Activated CD8-positive, alpha-beta T cell treated with anti-CD3 and anti-CD28 coated beads for 36 hours (primary cell): ENCODE results near the gene LMF2. TPM values are rescaled to one million over a fixed set of nuclear protein-coding genes. Genes with fewer than 3 reads are reported as not detected.
"Not testable (repeated sequence)": the region's sequence is repeated elsewhere in the genome, so short reads cannot be mapped to it uniquely, and the experiment has no call there.

Experiments
- ATAC-seq: fragments of 200-7000 bp; cut with Tn5 transposase; one replicate; pipeline ENCODE4 v1.10.0; 2021; ENCODE audit warnings: mild to moderate bottlenecking, moderate library complexity
- CTCF ChIA-PET: fragments of 350-600 bp; sonication (Branson Sonifier 250); formaldehyde crosslinking; loops from one replicate; lab custom pipeline; 2021; ENCODE audit warnings: antibody characterized with exemption; lab: Charles Lee
- POLR2A ChIA-PET: fragments of 350-600 bp; sonication (Branson Sonifier 250); formaldehyde crosslinking; loops from one replicate; lab custom pipeline; 2021; ENCODE audit warnings: antibody characterized with exemption; lab: Charles Lee
- DNase-seq: peaks from one replicate; pipeline ENCODE4 v3.0.0-alpha.2; 2020
- H3K27ac Mint-ChIP-seq: one replicate; pipeline ENCODE4 v1.8.0; 2021; ENCODE audit warnings: mild to moderate bottlenecking, mixed read lengths
- H3K27me3 Mint-ChIP-seq: one replicate; pipeline ENCODE4 v1.8.0; 2021; ENCODE audit warnings: mixed read lengths
- H3K36me3 Mint-ChIP-seq: one replicate; pipeline ENCODE4 v1.8.0; 2021; ENCODE audit warnings: low read depth, mixed read lengths
- H3K4me1 Mint-ChIP-seq: one replicate; pipeline ENCODE4 v1.8.0; 2021; ENCODE audit warnings: low read depth, mixed read lengths
- H3K4me3 Mint-ChIP-seq: one replicate; pipeline ENCODE4 v1.8.0; 2021; ENCODE audit warnings: mild to moderate bottlenecking, moderate library complexity, mixed read lengths
- H3K9me3 Mint-ChIP-seq: one replicate; pipeline ENCODE4 v1.8.0; 2021; ENCODE audit warnings: mixed read lengths
- intact Hi-C: fragments of 100-400 bp; cut with micrococcal nuclease; formaldehyde crosslinking; loops from one replicate; pipeline ENCODE4 v1.10.0; 2022
- total RNA-seq, 2 experiments: library from RNA; stranded (reverse); gene quantifications; one replicate each; pipeline ENCODE4 v1.2.3, GENCODE V29; 2021
- TF ChIP-seq, protein P1 (sequence below): fragments of 200-600 bp; IDR thresholded peaks from one replicate; pipeline ENCODE4 v1.8.0; 2022; ENCODE audit warnings: antibody characterized with exemption, mild to moderate bottlenecking

LMF2 gene
- total RNA-seq, 2 experiments from 2014 or later = 48.0 to 48.8 TPM

DNA sequence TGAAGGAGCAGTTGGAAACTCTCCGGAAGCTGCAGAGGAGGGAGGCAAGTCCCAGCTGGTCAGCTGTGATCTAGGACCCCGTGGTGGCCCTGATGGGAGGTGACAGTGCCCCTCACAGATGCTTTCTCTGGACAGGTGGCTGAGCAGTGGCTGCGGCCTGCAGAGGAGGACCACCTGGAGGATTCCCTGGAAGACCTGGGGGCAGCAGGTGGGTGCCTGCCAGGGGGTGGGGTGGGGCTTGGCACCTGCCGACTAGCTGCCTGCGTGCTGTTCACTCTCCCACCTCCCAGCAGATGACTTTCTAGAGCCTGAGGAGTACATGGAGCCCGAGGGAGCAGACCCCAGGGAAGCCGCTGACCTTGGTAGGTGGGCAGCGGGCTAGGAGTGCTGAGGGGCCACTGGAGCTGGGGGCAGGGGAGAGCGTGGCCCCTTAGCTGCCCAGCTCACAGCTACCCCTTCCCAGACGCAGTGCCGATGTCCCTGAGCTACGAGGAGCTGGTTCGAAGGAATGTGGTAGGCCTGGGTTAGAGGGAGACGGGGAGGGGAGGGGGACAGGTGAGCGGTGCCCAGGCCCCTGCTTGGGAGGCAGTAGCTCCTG lies 14.8 kb upstream of the LMF2 start:
- H3K4me3 Mint-ChIP-seq = no peak overlapping the region
- CTCF ChIA-PET = interaction anchor here (1.3 kb wide), 1 partner anchor 41 kb away, joined by 4 read pairs; the partner anchor contains the start of gene SYCE3
- TF ChIP-seq, protein P1, sequence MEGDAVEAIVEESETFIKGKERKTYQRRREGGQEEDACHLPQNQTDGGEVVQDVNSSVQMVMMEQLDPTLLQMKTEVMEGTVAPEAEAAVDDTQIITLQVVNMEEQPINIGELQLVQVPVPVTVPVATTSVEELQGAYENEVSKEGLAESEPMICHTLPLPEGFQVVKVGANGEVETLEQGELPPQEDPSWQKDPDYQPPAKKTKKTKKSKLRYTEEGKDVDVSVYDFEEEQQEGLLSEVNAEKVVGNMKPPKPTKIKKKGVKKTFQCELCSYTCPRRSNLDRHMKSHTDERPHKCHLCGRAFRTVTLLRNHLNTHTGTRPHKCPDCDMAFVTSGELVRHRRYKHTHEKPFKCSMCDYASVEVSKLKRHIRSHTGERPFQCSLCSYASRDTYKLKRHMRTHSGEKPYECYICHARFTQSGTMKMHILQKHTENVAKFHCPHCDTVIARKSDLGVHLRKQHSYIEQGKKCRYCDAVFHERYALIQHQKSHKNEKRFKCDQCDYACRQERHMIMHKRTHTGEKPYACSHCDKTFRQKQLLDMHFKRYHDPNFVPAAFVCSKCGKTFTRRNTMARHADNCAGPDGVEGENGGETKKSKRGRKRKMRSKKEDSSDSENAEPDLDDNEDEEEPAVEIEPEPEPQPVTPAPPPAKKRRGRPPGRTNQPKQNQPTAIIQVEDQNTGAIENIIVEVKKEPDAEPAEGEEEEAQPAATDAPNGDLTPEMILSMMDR = no peak
- intact Hi-C loops = no loop called here
- no peaks in the 10 kb centered on the region for H3K9me3 Mint-ChIP-seq
- POLR2A ChIA-PET = interaction anchor here (0.6 to 5.3 kb wide), 7 partner anchors 8 to 78 kb away, joined by 3 to 111 read pairs (median 3); partner anchors contain the start of genes KLHDC7B, LMF2, NCAPH2 and SYCE3
- no peak for ATAC-seq
- H3K27ac Mint-ChIP-seq = no peak overlapping the region
- peaks cover 27% of the 10 kb centered on the region for H3K36me3 Mint-ChIP-seq
- H3K4me1 Mint-ChIP-seq = peaks cover 13% of the 10 kb centered on the region
- no peak for DNase-seq
- H3K27me3 Mint-ChIP-seq = no peaks in the 10 kb centered on the region

DNA sequence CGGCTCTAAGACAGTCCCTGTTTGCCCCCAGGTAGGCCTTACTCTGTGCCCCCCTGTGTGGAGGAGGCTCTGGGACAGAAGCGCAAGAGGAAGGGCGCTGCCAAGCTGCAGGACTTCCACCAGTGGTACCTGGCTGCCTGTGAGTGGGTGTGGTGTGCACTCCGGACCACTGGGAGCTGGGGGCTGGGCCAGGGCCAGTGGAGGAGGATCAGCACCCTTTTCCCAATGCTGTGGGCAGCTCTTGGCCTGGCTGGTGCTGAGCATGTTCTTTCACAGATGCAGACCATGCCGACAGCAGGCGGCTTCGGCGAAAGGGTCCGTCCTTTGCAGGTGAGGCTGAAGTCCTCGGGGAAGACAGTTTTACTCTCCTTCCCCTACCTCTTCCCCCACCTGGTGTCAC lies 14.2 kb upstream of the LMF2 start:
- Mint-ChIP-seq H3K27me3 (no peaks in the 10 kb centered on the region), H3K4me1 (peaks cover 7% of the 10 kb centered on the region), H3K4me3 (no peak overlapping the region), H3K9me3 (no peaks in the 10 kb centered on the region), H3K27ac (no peak overlapping the region), H3K36me3 (peaks cover 27% of the 10 kb centered on the region)
- intact Hi-C loops = no loop called here
- DNase-seq (no peak), ATAC-seq (no peak)
- ChIA-PET POLR2A (interaction anchor here (0.8 to 5.3 kb wide), 3 partner anchors 10 to 17 kb away, joined by 3 to 111 read pairs (median 4); partner anchors contain the start of genes LMF2 and NCAPH2), CTCF (interaction anchor here (1.3 kb wide), 1 partner anchor 41 kb away, joined by 4 read pairs; the partner anchor contains the start of gene SYCE3)
- TF ChIP-seq, protein P1 = no peak

DNA sequence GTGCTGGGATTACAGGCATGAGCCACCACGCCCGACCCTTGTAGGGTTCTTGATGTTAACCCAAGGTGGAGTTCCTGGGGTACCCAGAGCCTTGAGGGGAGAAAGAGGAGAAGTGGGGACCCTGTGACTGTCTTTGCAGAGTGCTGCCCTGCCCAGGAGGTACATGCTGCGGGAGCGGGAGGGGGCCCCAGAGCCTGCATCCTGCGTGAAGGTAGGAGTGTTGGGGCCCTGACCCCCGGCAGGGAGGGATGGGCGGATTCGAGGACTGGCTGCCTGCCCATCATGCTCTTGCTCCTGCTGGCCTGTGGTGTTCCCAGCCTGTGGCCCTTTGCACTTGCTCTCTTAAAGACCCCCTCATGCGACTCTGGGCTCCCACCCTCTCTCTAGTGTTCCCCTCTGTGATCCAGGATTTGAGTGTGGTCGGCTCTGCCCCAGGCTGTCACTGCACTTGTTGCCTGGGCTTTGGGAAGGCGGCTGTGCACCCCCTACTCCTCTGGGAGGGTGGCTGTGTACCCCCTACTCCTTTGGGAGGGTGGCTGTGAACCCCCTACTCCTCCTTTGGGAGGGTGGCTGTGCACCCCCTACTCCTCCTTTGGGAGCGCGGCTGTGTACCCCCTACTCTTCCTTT lies 13.4 kb upstream of the LMF2 start:
- Mint-ChIP-seq H3K4me1 (peaks cover 7% of the 10 kb centered on the region), H3K27me3 (no peaks in the 10 kb centered on the region), H3K27ac (no peak overlapping the region), H3K9me3 (no peaks in the 10 kb centered on the region), H3K36me3 (peaks cover 30% of the 10 kb centered on the region), H3K4me3 (no peak overlapping the region)
- DNase-seq (no peak), ATAC-seq (no peak)
- TF ChIP-seq, protein P1 = no peak
- intact Hi-C loops = no loop called here
- POLR2A ChIA-PET = interaction anchor here (3.0 to 5.3 kb wide), 2 partner anchors 12 kb away, joined by 26 to 111 read pairs; partner anchors contain the start of genes LMF2 and NCAPH2
- CTCF ChIA-PET = no interaction called here

DNA sequence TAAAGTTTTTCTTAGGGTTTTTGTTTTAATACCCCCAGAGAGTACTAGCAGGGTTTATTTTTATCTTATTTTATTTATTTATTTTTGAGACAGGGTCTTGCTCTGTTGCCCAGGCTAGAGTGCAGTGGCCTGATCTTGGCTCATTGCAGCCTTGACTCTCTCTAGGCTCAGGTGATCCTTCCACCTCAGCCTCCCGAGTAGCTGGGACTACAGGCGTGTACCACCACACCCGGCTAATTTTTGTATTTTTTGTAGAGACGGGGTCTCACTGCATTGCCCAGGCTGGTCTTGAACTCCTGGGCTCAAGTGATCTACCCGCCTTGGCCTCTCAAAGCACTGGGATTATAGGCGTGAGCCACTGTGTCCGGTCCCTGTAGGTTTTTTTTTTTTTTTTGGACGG lies 12.7 kb upstream of the LMF2 start:
- H3K4me3 Mint-ChIP-seq, H3K27me3 Mint-ChIP-seq, DNase-seq, H3K27ac Mint-ChIP-seq, intact Hi-C loops, ATAC-seq, CTCF ChIA-PET, H3K9me3 Mint-ChIP-seq: not testable (repeated sequence)
- peaks cover 11% of the 10 kb centered on the region for H3K4me1 Mint-ChIP-seq
- POLR2A ChIA-PET = interaction anchor here (3.0 kb wide), 1 partner anchor 11 kb away, joined by 26 read pairs; the partner anchor contains the start of genes LMF2 and NCAPH2
- peaks cover 34% of the 10 kb centered on the region for H3K36me3 Mint-ChIP-seq

DNA sequence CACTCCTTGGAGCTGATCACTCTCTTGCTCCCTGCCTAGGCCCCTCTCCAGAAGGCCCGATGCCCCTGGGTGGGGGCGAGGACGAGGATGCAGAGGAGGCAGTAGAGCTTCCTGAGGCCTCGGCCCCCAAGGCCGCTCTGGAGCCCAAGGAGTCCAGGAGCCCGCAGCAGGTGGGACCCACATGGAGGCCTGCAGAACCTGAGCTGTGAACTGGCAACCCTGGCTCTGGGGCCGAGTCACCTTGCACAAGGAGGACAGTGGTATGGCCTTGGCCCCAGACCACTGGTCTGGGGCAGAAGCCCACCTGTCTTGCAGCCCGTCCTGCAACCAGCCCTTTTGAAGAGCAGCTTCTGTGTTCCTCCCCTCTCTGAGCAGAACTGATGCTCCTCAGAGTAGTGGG lies 11.6 kb upstream of the LMF2 start:
- no peak overlapping the region for H3K27ac Mint-ChIP-seq
- H3K9me3 Mint-ChIP-seq = no peaks in the 10 kb centered on the region
- ATAC-seq (no peak), DNase-seq (no peak)
- H3K36me3 Mint-ChIP-seq = peaks cover 35% of the 10 kb centered on the region
- no peaks in the 10 kb centered on the region for H3K27me3 Mint-ChIP-seq
- H3K4me3 Mint-ChIP-seq = no peak overlapping the region
- intact Hi-C loops = no loop called here
- ChIA-PET CTCF (interaction anchor here (1.2 kb wide), 1 partner anchor 309 kb away, joined by 3 read pairs; no protein-coding TSS in a partner anchor), POLR2A (interaction anchor here (0.8 to 3.0 kb wide), 5 partner anchors 9 to 65 kb away, joined by 3 to 26 read pairs (median 4); partner anchors contain the start of genes LMF2 and NCAPH2)
- H3K4me1 Mint-ChIP-seq = peaks cover 13% of the 10 kb centered on the region
- TF ChIP-seq, protein P1 = no peak
